Osteoblast (primary cell): ENCODE data around the gene VGLL3. TPM values are rescaled to one million over a fixed set of nuclear protein-coding genes. Genes with fewer than 3 reads are reported as not detected.

Experiments used
- DNase-seq: peaks from one replicate; pipeline ENCODE4 v3.0.0; 2011; ENCODE audit warnings: low spot score, mixed read lengths; ENCODE audit not compliant: insufficient read length; ENCODE audit errors: missing footprints
- H2AFZ ChIP-seq: 2 replicates; pipeline ENCODE4 v1.6.0; 2011; ENCODE audit warnings: mild to moderate bottlenecking, low read length
- H3K27ac ChIP-seq: 2 replicates; pipeline ENCODE4 v1.5.1; 2011; ENCODE audit warnings: mild to moderate bottlenecking, low read depth, low read length, moderate library complexity
- H3K27me3 ChIP-seq: 2 replicates; pipeline ENCODE4 v1.6.0; 2012; ENCODE audit warnings: mild to moderate bottlenecking, control low read depth, inconsistent platforms, low read length, moderate library complexity; ENCODE audit not compliant: insufficient read depth
- H3K36me3 ChIP-seq: 2 replicates; pipeline ENCODE4 v1.5.1; 2011; ENCODE audit warnings: mild to moderate bottlenecking, low read length, control low read depth, moderate library complexity; ENCODE audit not compliant: insufficient read depth
- H3K4me1 ChIP-seq: 2 replicates; pipeline ENCODE4 v1.5.1; 2011; ENCODE audit warnings: mild to moderate bottlenecking, low read length, control low read depth, moderate library complexity; ENCODE audit not compliant: insufficient read depth
- H3K4me2 ChIP-seq: 2 replicates; pipeline ENCODE4 v1.6.0; 2011; ENCODE audit warnings: mild to moderate bottlenecking, low read length; ENCODE audit not compliant: insufficient read depth
- H3K4me3 ChIP-seq: fragments of 200-600 bp; sonication (generic); 3 replicates; pipeline ENCODE4 v1.5.1; 2012; ENCODE audit warnings: mild to moderate bottlenecking, low read length, inconsistent platforms; ENCODE audit not compliant: insufficient read depth
- H3K79me2 ChIP-seq: 2 replicates; pipeline ENCODE4 v1.6.0; 2012; ENCODE audit warnings: mild to moderate bottlenecking, low read length, control low read depth, inconsistent platforms; ENCODE audit not compliant: insufficient read depth
- H3K9me3 ChIP-seq: 2 replicates; pipeline ENCODE4 v1.5.1; 2011; ENCODE audit warnings: low read depth, low read length, control low read depth
- H4K20me1 ChIP-seq: 2 replicates; pipeline ENCODE4 v1.6.0; 2012; ENCODE audit warnings: mild to moderate bottlenecking, low read length, control low read depth; ENCODE audit not compliant: insufficient read depth
- CTCF ChIP-seq: IDR thresholded peaks from 2 replicates; pipeline ENCODE4 v1.5.1; 2011; ENCODE audit warnings: mild to moderate bottlenecking, low read depth, low read length, moderate library complexity; ENCODE audit errors: extremely low read depth
- total RNA-seq: library from RNA; depleted of rRNA; stranded (reverse); fragments of >200 nt; gene quantifications from 2 replicates; pipeline ENCODE4 v1.2.3, GENCODE V29; 2012

Gene VGLL3
- total RNA-seq, 1 donor: 242 TPM

- H3K27ac ChIP-seq: peak overlapping the region; percentile 97
- no peaks in the 10 kb centered on the region for H3K9me3 ChIP-seq
- H2AFZ ChIP-seq: no peak overlapping the region
- H3K36me3 ChIP-seq: peaks cover 6% of the 10 kb centered on the region
- DNase-seq: peak; percentile 70
- peaks cover 57% of the 10 kb centered on the region for H3K79me2 ChIP-seq
- no peak for TF ChIP-seq CTCF
- H3K4me2 ChIP-seq: peak overlapping the region; percentile 80
- H3K27me3 ChIP-seq: no peaks in the 10 kb centered on the region
- H3K4me3 ChIP-seq: peak overlapping the region; percentile 94
- no peaks in the 10 kb centered on the region for H4K20me1 ChIP-seq
- H3K4me1 ChIP-seq: peaks cover 62% of the 10 kb centered on the region
Observed at GRCh38 chr3:86989611-86990010, 1.3 kb downstream of the VGLL3 start.

DNA sequence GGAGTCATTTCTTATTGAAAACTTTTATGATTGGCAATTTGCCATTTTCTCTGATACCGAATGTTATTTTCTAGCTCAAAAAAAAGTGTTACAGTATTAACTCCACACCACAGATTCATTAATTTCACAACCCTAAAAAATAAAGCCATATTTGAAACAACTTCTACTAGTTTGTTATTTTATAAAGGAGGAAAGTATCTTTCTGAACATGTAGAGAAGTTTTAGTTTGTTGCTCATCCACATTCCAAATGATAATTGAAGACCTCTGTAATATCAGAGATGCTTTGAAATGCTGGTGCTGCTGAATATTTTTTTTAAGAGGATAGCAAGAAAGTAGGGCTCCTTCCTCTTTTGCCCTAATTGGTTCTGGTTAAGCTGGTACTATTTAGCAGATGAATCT, 1.9 kb downstream of the VGLL3 start:
- H3K4me2 ChIP-seq: peak overlapping the region; percentile 80
- no peaks in the 10 kb centered on the region for H3K9me3 ChIP-seq
- peak; percentile 38 for DNase-seq
- peaks cover 62% of the 10 kb centered on the region for H3K4me1 ChIP-seq
- H4K20me1 ChIP-seq: no peaks in the 10 kb centered on the region
- H3K79me2 ChIP-seq: peaks cover 63% of the 10 kb centered on the region
- peak overlapping the region; percentile 94 for H3K4me3 ChIP-seq
- H3K27me3 ChIP-seq: no peaks in the 10 kb centered on the region
- no peak overlapping the region for H2AFZ ChIP-seq
- H3K27ac ChIP-seq: peak overlapping the region; percentile 97
- no peak for TF ChIP-seq CTCF
- peaks cover 6% of the 10 kb centered on the region for H3K36me3 ChIP-seq

DNA sequence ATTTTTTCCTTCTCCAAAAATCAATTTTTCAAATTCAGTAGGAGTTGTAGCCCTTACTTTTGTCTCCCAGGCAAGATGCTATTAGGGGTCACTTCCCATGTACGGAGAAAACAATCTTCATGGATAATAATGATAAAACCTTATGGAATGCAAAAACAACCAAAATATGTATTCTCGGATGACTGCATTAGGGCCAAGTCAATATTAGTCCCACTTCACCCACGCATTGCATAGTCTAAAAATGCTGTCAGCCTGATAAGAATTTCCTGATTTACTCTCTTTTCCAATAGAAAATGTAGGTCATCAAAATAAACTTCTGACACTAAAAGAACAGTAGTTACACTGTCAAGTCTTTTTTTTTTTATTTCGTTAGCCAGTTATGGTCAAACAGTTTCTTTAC, 2.7 kb downstream of the VGLL3 start:
- TF ChIP-seq CTCF: no peak
- peak overlapping the region; percentile 94 for H3K4me3 ChIP-seq
- H3K9me3 ChIP-seq: no peaks in the 10 kb centered on the region
- no peaks in the 10 kb centered on the region for H3K27me3 ChIP-seq
- peaks cover 62% of the 10 kb centered on the region for H3K4me1 ChIP-seq
- H2AFZ ChIP-seq: no peak overlapping the region
- H3K79me2 ChIP-seq: peaks cover 71% of the 10 kb centered on the region
- H3K4me2 ChIP-seq: peak overlapping the region; percentile 80
- H3K27ac ChIP-seq: peak overlapping the region; percentile 97
- peak; percentile 75 for DNase-seq
- H4K20me1 ChIP-seq: no peaks in the 10 kb centered on the region
- H3K36me3 ChIP-seq: peaks cover 6% of the 10 kb centered on the region

DNA sequence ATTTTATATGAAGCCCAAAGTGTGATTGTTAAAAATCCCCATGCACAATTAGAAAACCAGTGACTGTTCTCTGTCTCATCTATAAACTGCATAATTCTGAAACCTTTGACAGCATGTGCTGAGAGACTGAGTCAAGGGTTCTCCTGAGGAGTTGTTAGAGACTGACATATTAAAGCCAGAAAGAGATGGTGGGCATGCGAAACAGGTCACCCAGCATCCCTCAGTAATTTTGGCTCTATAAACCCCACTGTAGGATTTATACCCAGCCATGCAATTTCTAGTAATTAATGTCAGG, 3.6 kb downstream of the VGLL3 start:
- Histone ChIP-seq H3K27me3 (no peaks in the 10 kb centered on the region), H3K36me3 (peaks cover 9% of the 10 kb centered on the region), H2AFZ (no peak overlapping the region), H3K4me2 (peak overlapping the region; percentile 80), H3K9me3 (no peaks in the 10 kb centered on the region), H3K4me3 (peak overlapping the region; percentile 94), H3K4me1 (peaks cover 63% of the 10 kb centered on the region), H4K20me1 (no peaks in the 10 kb centered on the region), H3K27ac (peak overlapping the region; percentile 97), H3K79me2 (peaks cover 78% of the 10 kb centered on the region)
- no peak for DNase-seq
- TF ChIP-seq CTCF: no peak
